Gastroesophageal sphincter (tissue), 3 donors: ENCODE results near the gene TDRKH.

Source experiments
- CTCF ChIP-seq, 4 experiments: fragments of 200-600 bp in 2 of 4; fragments of 450-650 bp in 2 of 4; sonication (generic) in 1 of 4; IDR thresholded peaks; one replicate each; pipeline ENCODE4 v1.5.1; 2017 to 2019; ENCODE audit warnings: antibody characterized with exemption in 4 of 4, mild to moderate bottlenecking in 2 of 4, moderate library complexity in 2 of 4
- EP300 ChIP-seq: sonication (generic); formaldehyde crosslinking; IDR thresholded peaks from one replicate; pipeline ENCODE4 v1.6.1; 2017; ENCODE audit warnings: antibody characterized with exemption, mild to moderate bottlenecking
- POLR2A ChIP-seq, 2 donors: fragments of 450-650 bp; IDR thresholded peaks; one replicate each; pipeline ENCODE4 v1.6.1; 2017; ENCODE audit warnings: antibody characterized with exemption in 2 of 2, mild to moderate bottlenecking in 2 of 2, moderate library complexity in 1 of 2
- POLR2AphosphoS5 ChIP-seq: sonication (generic); formaldehyde crosslinking; IDR thresholded peaks from one replicate; pipeline ENCODE4 v1.6.1; 2017; ENCODE audit warnings: antibody characterized with exemption

GRCh38 chr1:151814971-151815545, 24.8 kb upstream of the TDRKH start:
- TF ChIP-seq CTCF (IDR thresholded peaks at IDR 0.05) = no peak
- TF ChIP-seq POLR2AphosphoS5 = no peak
- no peak for TF ChIP-seq POLR2A (IDR thresholded peaks at IDR 0.05)
- TF ChIP-seq EP300 = no peak
